ENCODE measurements around the gene WNK4. TPM values are rescaled to one million over a fixed set of nuclear protein-coding genes. Genes with fewer than 3 reads are reported as not detected.

Gene WNK4
- total and polyA plus RNA-seq, 11 donors, result 1.2 TPM; not detected in 10

GRCh38 chr17:42795061-42795460, 14.7 kb downstream of the WNK4 start:
- H3K36me3 ChIP-seq, result peaks cover 0 to 18% (median 4%) of the 10 kb centered on the region in 9 donors
- no peak for TF ChIP-seq POLR2A (IDR thresholded peaks at IDR 0.05)
- no peak for TF ChIP-seq CTCF (IDR thresholded peaks at IDR 0.05)
- peaks cover 3 to 25% (median 16%) of the 10 kb centered on the region in 12 donors for H3K4me1 ChIP-seq
- H3K4me3 ChIP-seq, result no peak overlapping the region
- intact Hi-C loops (cut with DNase I), result no loop called here
- no peak overlapping the region for H3K27ac ChIP-seq
- ATAC-seq, result no peak
- H3K27me3 ChIP-seq, result no peaks in the 10 kb centered on the region
- no peak for DNase-seq
- 66 to 78% (median 72%) methylated on average over 4 of the region's 4 CpGs for WGBS, 4 donors
- H3K9me3 ChIP-seq, result no peaks in the 10 kb centered on the region

- no peaks in the 10 kb centered on the region for H3K27me3 ChIP-seq
- no peak overlapping the region for H3K4me3 ChIP-seq
These were observed 15.1 kb downstream of the WNK4 start for GRCh38 chr17:42795465-42795864.

GRCh38 chr17:42796066-42796758, 15.8 kb downstream of the WNK4 start:
- ATAC-seq (no peak), DNase-seq (no peak)
- intact Hi-C loops (cut with DNase I), result no loop called here
- no peak overlapping the region for H3K4me3 ChIP-seq
- no peak overlapping the region for H3K27ac ChIP-seq
- peaks cover 0 to 18% (median 4%) of the 10 kb centered on the region in 9 donors for H3K36me3 ChIP-seq
- TF ChIP-seq POLR2A (IDR thresholded peaks at IDR 0.05), result no peak
- no peak for TF ChIP-seq CTCF (IDR thresholded peaks at IDR 0.05)
- H3K27me3 ChIP-seq, result no peaks in the 10 kb centered on the region
- H3K9me3 ChIP-seq, result no peaks in the 10 kb centered on the region
- WGBS, 4 donors, result 91 to 95% (median 92%) methylated on average over 18 of the region's 18 CpGs
- H3K4me1 ChIP-seq, result peaks cover 3 to 25% (median 16%) of the 10 kb centered on the region in 12 donors

More at GRCh38 chr17:42795465-42795864, 15.1 kb downstream of the WNK4 start:
- no peak for TF ChIP-seq POLR2A (IDR thresholded peaks at IDR 0.05)
- no peak for TF ChIP-seq CTCF (IDR thresholded peaks at IDR 0.05)
- Histone ChIP-seq H3K4me1 (peaks cover 3 to 25% (median 16%) of the 10 kb centered on the region in 12 donors), H3K9me3 (no peaks in the 10 kb centered on the region), H3K36me3 (peaks cover 0 to 18% (median 4%) of the 10 kb centered on the region in 9 donors), H3K27ac (no peak overlapping the region)
- 86 to 91% (median 89%) methylated on average over 10 of the region's 10 CpGs for WGBS, 4 donors
- DNase-seq (no peak), ATAC-seq (no peak)
- intact Hi-C loops (cut with DNase I), result no loop called here

GRCh38 chr17:42797067-42798007, 16.9 kb downstream of the WNK4 start:
- Histone ChIP-seq H3K4me1 (peaks cover 3 to 25% (median 16%) of the 10 kb centered on the region in 12 donors), H3K27ac (peak overlapping the region in 4 of 12 donors; percentile 80 to 89 (median 88)), H3K27me3 (no peaks in the 10 kb centered on the region), H3K9me3 (no peaks in the 10 kb centered on the region), H3K4me3 (peak overlapping the region in 11 of 12 donors; percentile 71 to 96 (median 90)), H3K36me3 (peaks cover 0 to 18% (median 4%) of the 10 kb centered on the region in 9 donors)
- ATAC-seq (no peak), DNase-seq (no peak)
- no peak for TF ChIP-seq CTCF (IDR thresholded peaks at IDR 0.05)
- no peak for TF ChIP-seq POLR2A (IDR thresholded peaks at IDR 0.05)
- intact Hi-C loops (cut with DNase I), result no loop called here
- 78 to 90% (median 84%) methylated on average over 10 of the region's 10 CpGs for WGBS, 4 donors

All from heart left ventricle (tissue), 16 donors.